HG02970 (cell line): ENCODE measurements around the gene PTPRT.

Experiments
- ATAC-seq: cut with Tn5 transposase; IDR thresholded peaks from one replicate; pipeline ENCODE4 v1.9.1; 2021; ENCODE audit warnings: mild to moderate bottlenecking, moderate library complexity, moderate number of reproducible peaks; ENCODE audit not compliant: unreplicated experiment, low FRiP score

Gene PTPRT

DNA sequence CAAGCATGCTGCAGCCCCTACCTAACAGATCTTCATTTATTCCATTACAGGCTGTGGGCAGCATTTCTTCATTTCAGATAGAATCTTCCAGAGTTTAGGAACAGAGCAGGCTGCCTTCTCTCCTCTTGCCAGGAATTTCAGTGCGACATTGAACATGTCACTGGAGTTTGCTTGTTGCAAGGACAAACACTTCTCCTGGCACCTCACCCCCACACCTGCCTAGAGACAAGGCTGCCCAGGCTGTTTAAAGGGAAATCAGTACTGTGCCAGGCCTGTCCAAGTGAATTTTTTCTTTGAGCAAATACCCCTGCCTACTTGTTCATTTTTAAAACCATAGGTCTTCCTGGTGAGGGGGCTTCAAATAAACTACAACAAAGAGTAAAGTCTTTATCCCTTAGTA, 594.1 kb downstream of the PTPRT start:
- ATAC-seq = no peak

DNA sequence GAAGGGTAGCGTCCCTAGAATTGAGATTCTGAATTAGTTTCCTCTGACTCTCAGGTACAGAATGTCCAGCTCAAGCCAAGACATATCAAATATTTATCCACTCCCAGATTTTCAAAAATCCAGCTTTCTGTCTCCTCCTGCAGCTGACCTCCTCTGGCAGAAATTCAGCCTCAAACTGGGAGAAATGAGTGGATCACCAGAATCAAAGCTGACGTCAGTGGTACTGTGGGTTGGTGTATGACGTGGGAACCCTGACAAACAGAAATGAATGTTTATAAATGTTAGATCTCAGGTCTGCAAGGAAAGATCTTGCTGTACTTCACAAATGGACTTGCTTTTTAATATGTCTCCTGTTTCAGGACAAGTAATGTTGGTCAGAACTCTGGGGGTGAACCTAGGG, 595.0 kb downstream of the PTPRT start:
- no peak for ATAC-seq

DNA sequence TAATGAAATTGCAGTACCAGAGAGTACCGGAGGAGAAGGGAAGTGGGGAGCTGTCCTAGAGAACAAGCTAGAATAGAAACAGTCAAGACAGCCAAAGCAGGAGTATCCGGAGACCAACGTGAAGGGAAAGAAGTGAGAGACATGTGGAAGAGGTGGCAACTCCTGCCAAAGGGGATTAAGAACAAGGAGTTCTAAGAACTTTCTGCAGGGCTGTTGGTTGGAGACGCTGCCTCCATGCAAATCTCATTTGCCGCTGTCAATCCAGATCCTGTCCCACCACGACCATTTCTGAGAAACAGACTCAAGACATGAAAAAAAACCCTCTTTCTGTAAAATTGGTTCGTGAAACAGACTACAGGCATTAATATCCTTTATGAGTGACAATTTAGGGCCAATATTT, 595.7 kb downstream of the PTPRT start:
- ATAC-seq = no peak

DNA sequence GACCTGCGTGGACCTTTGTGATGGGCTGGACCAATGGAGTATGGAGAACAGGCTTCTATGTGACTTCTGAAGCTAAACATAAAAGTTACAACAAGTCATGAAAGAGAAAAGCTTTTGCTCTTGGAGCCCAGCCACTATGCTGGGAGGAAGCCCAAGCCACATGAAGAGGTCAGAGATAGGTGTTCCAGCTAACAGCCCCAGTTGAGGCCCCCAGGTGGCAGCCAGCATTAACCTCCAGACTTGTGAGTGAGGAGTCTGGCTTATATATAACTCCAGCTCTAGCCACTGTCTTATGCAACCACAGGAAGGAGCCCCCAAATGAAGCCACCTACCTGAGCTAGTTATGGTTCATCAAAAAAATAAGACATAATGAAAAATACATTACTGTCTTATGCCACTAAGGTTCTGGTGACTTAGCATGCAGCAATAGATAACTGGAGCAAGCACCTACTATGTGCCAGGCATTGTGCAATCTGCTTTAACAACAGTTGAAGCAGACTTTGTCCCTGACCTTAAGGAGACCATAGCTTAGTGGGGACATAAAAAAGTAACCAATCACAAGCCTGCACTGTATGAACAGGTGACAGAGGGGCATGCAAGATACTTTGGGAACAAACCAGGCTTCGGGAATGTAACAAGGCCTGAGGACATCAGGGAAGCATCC, 599.6 kb downstream of the PTPRT start:
- no peak for ATAC-seq

DNA sequence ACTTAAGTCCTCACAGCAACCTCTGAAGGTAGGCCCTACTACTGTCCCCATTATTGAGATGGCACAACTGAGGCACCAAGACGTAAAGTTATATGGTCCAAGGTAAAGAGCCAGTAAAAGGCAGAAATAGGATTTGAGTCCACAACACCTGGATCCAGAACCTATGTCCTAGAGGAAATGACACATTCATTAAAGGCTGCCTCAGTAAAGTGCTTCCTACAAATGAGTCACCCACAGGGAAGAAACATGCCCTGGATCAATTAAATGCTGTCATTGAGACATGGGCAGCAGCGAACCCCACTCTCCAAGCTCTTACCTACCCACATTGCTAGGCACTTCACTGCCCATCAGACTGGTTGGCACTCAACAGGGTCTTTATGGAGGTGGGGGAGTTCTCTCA, 600.9 kb downstream of the PTPRT start:
- no peak for ATAC-seq

DNA sequence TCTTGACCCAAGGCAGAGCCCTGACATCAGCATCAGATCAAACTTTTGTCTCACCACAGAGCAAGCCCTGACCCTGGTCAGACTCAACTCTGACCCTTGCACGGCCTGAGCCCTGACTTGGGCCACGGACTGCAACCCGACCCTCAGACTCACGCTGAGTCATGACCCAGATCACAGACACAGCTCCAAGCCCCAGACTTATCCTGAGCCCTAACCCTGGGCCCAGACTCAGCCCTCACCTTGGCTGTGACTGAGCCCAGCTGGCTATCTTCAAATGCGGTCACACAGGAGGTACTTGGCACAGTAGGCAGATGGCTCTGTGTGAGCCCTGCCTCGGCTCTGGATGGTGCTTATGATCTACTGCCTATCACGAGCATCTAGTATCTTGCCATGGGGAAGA, 602.3 kb downstream of the PTPRT start:
- no peak for ATAC-seq

DNA sequence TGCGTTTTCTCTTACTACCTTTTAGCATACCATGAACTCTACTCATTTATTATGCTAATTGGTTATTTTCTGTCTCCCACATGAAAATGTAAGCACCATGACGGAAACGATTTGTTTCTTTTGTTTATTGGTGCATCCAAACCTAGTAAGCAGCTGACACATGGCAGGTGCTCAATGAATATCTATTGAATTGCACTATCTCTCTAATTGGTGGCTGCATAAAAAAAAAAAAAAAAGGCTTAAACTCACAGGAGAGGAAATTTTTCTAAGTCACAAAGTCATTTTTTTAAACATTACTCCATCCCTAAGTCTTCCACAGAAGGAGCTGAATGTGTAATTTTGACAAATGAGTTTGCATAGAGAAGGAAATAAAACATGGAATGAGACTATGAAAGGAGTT, 608.4 kb downstream of the PTPRT start:
- ATAC-seq = no peak

DNA sequence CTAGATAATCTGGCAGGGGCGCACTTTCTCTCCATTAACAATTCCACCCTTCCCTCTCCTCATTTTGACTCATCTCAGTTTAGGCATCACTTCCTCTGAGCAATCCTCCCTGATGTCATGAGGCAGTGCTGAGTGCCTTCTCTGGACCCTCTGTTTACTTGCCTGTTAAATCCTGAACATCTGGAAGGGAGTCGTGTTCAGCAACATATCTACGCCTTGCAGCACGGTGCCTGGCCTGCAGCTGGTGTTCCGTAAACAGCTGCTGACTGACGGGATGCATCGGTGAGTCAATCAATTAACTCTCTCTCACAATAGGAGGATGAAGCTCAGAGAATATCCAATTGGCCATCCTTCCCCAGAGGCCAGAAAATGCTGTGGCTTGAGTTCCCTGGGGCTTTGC, 613.5 kb downstream of the PTPRT start:
- ATAC-seq = no peak

DNA sequence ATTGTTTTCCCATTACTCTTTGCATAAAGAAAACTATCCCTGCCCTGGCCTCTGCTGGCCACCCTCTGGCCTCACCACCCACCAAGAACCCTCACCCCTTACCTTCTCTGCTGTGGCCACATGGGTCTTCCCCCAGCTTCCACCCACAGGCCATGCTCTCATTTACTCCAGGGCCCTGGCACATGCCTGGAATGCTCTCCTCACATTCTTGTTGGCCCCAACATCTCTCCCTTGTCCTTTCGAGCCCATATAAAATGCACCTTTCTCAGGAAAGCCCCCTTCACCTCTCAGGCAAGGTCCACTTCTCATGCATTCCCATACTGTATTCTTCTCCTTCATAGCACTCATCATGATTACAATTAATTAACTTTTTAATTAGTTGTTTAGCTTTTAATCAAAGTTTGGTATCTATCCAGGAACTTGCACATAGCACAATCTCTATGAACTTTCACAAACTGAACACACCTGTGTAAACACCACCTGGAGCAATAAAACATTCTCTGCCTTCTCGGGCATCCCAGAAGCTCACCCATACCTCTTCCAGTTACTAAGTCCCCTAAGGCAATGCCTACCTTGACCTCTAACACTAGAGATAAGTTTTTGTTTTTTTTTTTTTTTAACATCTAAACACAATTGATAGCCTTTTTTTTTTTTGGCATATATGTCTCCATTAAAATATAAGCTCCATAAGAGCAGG, 617.2 kb downstream of the PTPRT start:
- no peak for ATAC-seq

DNA sequence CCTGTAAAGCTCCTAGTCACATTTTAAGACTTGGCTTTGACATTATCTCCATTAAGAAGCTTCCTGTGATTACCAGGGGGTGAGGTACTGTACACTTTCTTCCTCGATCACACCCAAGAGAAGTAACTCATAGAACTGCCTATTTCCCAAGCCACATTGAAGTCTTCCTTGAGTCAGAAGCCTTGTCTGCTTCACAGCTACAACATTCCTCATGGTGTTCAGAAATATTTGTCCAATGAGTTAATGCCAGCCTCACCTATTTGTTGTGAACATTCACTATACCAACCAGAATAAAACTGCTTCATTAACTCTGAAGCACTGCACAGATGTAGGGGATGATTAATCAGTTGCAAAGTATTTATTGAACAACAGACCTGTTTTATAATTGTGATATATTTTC, 622.3 kb downstream of the PTPRT start:
- ATAC-seq = no peak

DNA sequence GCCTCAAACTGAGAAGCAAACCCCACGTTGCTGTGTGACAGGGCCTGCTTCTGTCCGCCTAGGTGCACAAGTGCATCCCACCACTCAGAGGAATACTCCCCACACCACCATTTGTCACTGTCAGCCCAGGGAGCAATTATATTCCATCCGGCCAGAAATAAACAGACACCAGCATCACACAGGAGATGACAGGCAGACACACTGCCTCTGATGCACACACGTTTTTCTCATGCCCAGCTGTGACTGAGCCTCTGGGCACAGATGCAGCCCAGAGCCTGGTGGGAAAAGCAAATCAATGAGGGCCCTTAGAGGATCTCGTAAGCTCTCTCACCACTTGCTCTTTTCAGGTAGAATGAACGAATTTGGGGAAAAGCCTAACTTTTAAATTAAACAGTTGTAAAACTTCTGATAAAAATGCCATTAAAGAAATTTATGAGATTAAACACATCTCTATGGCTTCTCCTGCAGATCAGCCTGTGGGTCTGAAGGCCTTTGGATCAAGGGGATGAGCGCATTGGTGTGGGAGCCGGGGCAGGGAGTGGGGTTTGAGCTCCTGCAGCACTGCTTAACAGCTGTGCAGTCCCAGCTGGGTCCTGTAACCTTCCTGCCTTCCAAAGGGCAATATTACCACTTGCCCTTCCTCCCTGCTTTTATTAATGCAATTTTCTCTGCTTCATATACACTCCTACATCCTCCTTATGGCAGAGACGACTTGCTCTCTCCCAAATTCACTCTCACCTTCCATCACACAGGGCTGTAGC, 624.3 kb downstream of the PTPRT start:
- ATAC-seq = no peak

DNA sequence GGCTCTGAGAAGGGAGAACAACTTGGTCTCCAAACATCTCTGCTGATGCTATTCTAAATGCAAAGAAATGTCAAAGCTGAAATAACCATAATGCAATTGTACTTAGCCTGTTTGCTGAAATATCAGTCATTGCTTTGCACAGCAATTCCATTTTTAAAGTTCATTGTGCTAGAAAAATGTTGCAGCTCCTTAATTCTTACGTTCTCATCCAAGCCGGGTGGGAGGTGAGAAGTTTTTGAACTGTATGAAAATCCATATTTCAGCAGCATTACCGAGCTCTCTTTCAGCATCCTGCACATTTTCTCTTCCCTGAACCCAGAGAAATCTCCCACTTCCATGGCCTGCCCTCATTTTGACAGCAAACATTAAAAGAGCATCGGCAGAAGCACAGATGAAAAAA, 630.0 kb downstream of the PTPRT start:
- no peak for ATAC-seq

DNA sequence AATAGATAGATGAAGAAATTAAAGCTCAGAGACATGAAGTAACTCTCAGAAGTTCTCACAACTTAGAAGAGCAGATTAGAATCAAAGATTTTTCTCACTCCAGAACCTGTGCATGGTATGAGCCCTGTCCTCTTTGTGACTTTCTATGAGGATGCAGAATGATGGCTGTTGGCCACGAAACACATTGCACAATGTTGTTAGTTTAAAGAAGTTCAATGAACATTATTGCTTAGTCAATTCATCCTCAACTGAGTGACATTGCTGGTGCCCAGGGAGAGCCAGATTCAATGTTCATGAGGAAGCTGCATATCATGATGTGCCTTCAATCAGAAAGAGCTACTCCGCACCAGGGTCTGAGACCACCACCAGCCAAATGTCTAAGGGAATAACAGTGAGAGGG, 633.1 kb downstream of the PTPRT start:
- ATAC-seq = no peak

DNA sequence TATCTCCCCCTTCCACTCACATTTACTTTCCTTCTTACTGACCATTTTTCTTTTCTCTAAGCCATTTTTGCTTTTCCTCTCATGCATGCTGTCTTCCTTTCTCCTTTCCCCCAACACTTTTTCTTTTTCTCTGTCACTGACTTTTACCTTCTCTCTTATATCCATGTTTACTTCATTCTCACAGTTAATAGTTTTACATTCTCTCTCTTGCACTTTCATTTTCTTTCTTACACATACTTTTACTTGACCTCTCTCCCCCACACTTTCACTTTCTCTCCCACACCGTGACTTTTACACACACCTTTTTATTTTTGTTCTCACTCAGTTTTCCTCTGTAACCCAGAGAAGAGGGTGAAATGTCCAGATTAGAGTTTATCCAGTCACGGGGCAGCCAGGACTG, 636.3 kb downstream of the PTPRT start:
- no peak for ATAC-seq

DNA sequence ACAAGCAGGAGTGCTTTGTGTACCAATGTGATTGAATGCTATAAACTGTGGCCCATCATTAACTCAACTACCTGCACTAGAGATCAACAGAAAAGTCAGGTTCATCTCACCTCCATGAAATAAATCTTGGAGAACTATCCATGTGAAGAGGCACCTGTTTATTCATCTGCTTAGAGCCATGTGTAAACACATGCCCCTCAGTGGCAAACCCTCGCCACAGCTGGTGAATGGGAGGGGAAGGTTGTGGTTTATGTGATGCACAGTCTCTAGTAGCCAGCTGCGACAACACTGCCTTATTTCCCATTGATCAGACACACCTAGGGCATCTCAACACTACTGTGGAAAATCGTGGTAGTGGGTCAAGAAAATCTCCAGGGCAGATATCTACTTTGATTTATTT, 640.2 kb downstream of the PTPRT start:
- ATAC-seq = no peak

DNA sequence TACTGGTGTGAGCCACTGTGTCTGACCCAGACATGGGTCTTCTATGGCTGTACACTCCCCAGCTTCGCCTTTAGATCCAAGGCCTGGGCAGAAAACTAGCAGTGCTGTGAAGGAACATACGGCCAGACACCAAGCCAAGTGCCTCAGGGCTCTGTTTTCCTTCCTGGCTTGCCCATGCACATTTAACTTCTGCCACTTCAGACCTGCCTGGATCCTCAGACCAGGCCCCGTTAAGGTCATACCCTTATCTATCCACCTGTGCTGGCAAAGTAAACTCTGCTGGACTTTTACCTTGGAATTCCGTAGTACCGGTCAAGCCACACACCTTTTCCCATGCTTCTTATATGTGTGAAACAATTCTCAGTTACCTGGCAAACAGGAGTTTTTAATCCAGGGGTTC, 644.8 kb downstream of the PTPRT start:
- no peak for ATAC-seq

DNA sequence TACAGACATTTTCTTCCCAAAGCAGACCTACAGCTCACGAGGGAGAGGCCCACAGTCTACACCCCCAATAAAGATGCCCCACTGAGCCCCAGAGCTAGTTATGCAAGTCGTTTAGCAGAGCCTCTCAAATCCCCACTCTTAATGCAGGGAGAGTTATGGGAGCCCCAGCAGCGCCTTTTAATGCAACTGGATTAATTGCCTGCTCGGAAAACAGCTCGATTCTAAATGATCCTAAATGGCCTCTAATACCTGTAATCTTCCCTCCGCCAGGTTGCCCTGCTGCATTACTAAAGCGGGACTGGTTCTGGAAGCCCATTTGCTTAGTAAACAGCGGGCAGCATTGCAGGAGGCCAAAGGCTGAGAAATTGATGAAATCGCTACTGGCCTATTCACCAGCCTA, 656.9 kb downstream of the PTPRT start:
- ATAC-seq = no peak

DNA sequence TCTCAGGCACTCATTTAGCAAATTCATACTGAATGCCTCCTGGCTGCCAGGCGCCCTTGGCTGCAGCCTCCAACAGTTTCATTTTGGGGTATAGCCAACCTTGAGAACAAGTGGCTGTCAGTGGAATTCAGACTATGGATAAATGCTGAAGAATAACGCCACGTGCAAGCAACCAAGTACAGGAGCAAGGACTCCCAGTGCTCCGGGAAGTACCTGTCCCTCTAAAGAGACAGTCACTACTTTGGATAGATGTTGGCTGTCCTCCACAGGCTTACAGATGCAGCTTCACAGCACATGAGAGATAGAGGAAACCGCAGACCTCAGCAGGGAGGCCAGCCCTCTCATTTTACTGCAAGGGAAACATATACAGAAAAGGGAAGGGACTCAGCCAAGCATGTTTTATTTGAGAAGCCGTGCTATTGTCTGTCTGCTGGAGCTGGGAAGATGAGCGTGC, 658.2 kb downstream of the PTPRT start:
- no peak for ATAC-seq

DNA sequence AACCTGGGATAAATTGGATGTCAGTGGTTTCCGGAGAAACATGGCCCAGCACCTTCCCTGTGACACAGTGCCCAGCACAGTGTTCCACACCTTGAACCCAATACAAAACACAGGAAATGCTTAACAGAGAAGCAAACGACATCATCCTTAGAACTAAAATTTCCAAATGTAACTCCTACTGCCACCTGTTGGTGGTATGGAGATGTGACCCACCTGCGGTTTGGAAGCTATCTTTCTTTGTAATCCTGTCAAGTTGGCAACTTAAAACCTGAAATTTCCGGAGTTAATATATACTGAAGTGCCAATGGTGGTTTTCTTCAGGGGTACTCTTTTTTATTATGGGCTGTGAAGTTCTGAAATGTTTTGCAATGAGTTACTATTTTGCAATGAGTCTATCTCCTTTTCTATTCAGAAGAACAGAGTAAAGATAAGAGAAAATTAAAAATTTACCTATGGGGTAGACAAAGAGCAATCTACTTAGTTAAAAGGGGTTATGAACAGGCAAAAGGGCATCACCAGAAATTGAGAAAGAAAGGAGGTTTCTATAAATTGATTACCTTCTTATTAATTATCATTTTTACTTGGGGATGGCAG, 658.8 kb downstream of the PTPRT start:
- ATAC-seq = no peak

DNA sequence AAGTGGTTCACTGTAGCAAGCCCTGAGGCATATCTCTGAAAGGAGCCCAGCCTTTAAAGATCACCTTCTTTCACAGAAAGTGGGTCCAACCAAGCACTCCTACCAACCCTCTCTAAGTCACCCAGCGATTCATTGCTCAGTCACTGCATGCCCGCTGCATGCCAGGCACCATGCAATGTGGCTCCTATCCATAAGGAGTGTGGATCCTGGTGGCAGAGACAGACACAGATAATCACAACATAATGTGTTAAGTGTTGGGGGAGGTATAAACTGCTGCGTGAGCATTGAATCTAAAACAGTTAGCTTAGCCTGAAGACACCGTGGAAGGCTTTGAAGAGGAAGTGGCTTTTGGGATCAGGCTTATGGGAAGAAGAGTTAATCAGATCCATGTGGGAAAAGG, 659.5 kb downstream of the PTPRT start:
- ATAC-seq = no peak

DNA sequence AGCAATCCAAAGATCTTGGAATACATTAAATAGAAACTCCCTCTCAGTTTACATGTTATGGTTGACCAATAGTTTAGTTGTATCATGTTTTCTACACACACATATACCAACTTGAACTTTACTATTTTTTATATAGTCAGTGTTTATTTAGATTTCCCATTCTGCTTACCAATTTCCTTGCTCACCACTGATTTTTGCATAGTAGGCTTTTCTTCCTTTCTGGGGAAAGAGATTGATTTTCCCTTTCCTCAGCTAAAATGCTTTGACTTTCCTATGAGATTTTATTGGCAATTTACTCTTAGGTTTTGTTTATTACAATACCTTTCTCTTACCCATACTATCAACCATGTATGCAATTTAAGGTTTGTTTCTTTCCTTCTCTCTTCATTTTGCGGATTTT, 665.6 kb downstream of the PTPRT start:
- no peak for ATAC-seq
